Stimulated activated CD8-positive, alpha-beta memory T cell treated with anti-CD3 and anti-CD28 coated beads, Interleukin-7, amount 100 ng/mL, for 24 hours (primary cell): ENCODE data around the gene GAL3ST2.
A peak's percentile ranks its signal among the peaks of the same experiment; 100 is the strongest.
"Not testable (repeated sequence)": the region's sequence is repeated elsewhere in the genome, so short reads cannot be mapped to it uniquely, and the experiment has no call there.

Source experiments
- DNase-seq: peaks from one replicate; pipeline ENCODE4 v3.0.0-alpha.2; 2020; ENCODE audit warnings: low read depth

Gene GAL3ST2

DNA sequence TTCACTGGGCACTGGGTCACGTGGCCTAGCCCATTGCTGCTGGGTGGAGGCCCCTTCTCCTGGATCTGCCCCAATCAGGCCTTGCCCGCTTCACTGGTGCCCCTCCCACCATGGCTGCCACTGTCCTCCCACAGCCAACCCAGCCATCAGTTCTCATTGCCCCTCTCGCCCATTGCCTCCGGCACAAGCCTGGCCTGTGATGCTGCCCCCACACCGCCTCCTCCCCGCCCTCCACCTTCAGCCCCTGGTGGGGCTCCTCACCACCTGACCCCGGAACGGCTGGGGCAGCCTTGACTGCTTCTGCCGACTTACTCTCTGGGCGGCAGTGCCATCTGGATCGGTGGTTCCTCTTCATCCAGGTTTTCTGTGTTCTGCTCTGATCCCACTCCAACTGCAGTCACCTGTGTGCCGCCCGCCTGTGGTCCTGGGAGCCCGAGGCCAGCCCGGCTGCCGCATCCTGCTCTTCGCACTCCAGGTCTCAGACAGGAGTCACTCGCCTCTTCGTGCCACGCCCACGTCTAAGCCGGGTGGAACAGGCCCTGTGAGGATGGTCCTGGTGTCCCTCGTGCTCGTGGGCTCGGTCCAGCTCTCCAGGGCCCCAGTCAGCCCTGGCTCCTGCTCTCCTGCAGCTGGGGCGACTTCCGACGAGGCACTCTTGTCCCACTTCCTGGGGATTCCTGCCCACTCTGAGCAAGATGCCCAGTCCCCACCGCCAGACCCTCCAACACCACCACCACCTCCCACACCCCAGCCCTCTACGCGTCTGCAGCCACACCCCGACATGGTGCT lies 28.0 kb upstream of the GAL3ST2 start:
- no peak for DNase-seq

DNA sequence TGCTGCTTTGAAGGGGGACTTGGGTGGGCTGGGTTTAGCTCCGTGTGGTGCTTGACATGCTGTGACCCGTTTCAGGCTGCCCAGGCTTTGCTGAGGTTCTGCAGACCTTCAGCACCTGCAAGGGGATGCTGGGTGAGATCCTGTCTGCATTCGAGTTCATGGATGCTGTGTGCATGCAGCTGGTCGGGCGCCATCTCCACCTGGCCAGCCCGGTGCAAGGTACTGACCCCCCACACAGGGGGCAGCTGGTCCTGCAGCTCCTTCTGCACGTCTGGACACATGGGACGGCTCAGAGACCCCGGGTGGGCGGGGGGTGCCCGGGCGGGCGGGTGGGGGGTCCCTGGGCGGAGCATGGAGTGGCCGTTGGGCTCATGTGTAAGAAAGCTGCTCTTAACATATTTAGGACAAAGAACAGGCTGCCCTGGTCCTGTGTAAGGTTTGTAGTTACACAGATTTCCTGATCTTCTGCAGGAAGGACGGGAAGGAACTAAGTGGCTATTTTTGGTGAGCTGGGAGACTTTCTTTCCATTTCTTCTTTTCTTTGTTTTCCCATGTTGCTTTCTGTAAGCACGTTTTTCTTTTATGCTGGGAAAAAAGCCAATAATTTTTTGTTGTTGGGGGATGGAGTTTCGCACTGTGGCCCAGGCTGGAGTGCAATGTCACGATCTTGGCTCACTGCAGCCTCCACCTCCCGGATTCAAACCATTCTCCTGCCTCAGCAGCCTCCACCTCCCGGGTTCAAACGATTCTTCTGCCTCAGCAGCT lies 26.4 kb upstream of the GAL3ST2 start:
- DNase-seq, result no peak

DNA sequence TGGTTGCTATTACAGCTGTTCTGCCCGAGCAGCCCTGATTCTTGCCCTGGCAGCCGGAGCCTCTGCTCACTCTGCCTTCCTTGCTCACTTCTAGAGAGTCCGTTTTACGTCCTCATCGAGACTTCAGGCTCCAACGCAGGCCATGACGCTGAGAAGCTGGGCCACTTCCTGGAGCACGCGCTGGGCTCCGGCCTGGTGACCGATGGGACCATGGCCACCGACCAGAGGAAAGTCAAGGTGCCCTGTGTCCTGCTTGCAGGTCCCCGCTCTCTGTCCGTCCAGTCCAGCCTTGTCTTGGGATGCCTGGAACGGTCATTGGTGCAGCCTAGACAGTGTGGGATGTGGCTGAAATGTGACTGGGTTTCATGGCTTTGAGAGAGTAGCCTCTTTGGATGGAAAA lies 25.5 kb upstream of the GAL3ST2 start:
- DNase-seq, result no peak

DNA sequence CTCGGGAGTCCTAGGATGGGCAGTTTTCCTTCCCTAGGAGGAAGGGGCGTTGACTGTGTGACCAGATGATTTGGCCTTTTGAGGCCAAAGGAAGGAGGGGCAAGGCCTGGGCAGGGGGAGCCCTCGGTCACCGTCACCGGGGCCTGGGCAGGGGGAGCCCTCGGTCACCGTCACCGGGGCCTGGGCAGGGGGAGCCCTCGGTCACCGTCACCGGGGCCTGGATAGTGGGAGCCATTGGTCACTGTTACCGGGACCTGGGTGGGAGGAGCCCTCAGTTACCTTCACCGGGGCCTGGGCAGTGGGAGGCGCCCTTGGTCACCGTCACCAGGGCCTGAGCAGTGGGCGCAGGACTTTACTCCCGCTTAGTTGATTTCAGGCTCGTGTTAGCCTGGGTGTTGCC lies 24.8 kb upstream of the GAL3ST2 start:
- no peak for DNase-seq

DNA sequence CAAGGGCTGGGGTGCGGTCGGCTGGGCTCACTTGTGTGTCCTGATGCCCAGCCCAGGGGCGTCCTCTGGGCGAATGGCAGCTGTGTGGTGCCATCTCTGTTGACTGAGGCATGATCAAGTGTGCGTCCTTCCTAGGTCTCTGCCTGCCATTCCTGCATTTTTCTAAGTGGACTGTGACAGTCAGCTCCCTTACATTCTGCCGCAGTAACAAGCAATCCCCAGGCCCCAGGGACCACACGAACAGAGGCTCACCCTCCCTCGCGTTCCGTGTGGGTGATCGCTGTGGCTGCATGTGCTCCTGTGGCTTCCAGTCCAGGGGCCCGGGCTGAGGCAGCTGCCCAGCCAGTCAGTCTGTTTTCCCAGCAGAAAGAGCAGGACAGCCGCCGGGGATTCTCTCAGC lies 24.4 kb upstream of the GAL3ST2 start:
- no peak for DNase-seq

DNA sequence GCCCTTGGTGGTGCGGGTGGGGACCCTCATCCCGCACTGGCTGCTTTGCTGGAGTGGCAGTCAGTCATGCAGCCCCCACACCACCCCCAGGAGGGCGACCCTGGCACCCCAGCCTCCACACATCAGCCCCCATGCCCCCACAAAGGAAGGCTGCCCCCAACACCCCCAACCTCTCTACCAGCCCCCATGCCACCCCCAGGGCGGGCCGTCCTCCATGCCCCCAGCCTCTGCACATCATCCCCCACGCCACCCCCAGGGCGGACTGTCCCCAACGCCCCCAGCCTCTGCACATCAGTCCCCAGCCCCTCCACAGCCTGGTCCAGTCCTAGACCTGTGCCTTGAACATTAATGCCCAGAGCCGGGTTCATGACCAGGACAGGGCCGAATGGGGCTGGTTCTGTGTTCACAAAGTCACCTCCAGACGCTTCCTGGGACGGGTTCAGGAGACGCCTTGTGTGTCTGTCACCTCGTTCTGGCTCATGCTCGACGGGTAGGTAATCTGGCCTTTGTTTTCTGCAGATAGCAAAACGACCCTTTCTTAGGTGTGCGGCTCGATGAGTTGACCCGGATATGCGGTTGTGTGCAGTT lies 23.8 kb upstream of the GAL3ST2 start:
- no peak for DNase-seq

DNA sequence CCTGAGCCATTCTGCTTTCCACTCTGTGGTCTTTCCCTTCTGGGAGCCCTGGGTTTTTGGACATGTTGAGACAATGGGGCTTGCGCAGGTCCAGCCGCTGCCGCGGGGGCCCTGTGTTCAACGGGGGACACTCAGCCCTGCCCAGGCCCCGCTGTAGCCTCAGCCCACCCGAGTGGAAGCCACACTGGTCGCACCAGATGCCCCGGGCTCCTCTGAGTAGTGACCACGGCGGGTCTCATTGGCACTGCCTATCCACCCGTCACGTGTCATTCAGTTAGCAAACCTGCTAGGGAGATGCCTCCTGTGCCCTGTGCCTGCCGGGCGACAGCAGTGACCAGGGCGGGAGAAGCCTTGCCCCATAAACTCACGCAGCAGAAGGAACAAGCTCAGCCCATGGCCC lies 23.1 kb upstream of the GAL3ST2 start:
- no peak for DNase-seq

DNA sequence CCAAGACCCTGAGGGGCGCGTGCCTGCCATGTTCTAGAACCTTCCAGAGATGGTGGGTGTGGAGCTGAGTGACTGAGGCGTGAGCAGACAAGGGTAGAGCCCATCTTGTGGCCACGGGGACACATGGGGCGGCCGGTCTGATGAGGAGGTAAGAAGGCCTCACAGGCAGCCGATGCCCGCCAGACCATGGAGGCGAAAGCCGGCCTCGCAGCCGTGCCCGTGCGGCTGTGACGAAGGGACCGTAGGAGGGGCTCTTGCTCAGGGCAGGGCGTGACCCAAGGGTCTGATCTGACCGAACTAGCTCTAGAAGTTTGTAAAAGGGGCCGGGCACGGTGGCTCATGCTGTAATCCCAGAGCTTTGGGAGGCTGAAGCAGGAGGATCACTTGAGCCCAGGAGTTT lies 22.6 kb upstream of the GAL3ST2 start:
- DNase-seq, result no peak

DNA sequence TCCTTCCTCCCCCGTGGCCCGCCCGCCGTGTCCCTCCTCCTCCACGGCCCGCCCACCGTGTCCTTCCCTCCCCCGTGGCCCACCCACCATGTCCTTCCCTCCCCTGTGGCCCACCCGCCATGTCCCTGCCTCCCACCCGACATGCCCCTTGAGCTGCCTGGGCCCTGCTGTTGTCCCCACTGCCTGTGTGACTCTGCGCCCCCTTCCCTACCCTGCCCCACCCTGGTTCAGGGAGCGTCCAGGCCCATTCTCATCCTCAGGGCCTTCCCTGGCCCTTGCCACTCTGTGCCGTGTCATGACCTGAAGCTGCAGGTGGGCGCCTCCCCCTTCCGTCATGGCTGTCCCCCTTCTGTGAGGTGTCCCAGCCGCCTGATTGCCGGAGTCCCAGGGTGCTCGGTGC lies 21.5 kb upstream of the GAL3ST2 start:
- DNase-seq, result no peak

DNA sequence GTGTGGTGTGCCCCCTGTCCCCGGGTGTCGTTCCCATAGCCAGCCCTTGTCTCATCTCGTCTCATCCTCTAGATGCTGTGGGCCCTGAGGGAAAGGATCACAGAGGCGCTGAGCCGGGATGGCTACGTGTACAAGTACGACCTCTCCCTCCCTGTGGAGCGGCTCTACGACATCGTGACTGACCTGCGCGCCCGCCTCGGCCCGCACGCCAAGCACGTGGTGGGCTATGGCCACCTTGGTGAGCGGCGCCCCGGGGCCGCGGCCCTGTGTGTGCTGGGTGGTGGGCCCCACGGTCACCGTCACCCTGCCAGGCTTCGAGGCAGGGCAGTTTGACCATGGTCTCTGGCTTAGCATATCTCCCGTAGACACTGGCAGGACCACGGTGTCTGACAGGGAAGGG lies 20.8 kb upstream of the GAL3ST2 start:
- DNase-seq, result no peak

DNA sequence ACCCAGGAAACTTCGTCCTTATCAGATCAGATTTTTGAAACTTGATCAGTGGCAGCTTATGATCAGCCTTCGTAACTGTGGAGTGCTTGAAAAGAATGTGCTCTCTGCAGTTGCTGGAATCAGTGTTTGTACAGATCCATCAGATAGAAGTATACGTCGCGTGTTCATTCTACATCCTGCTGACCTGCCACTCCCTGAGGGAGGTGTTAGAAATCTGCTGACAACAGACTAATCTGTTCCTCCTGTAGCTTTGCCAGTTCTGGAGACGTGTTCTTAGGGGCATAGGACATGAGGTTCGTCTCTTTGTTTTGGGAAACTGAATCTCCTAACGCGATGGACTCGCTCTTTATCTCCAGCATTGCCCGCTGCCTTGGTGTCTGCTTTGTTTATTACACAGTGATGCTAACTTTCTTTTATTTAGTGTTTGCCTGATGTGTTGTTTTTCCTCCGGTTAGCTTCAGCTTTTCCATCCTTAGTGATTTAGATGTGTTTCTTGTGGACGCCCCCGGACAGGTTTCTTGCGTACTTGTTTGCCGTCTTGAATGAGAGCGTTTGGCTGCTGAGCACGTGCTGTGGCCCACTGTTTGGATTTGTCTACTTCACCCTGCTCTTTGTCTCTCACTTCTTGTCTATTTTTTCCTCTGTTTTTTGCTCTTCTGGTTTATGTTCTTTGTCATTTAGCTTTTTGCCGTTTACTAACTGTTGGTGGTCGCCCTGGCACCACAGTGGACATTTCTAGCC lies 17.4 kb upstream of the GAL3ST2 start:
- no peak for DNase-seq

DNA sequence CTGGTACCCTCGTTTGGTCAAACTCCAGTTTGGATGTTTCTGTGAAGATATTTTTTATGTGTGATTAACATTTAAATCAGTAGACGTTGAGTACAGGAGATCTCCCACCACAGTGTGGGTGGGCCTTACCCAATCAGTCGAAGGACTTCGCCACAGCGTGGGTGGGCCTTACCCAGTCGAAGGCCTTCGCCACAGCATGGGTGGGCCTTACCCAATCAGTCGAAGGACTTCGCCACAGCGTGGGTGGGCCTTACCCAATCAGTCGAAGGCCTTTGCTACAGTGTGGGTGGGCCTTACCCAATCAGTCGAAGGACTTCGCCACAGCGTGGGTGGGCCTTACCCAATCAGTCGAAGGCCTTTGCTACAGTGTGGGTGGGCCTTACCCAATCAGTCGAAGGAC lies 16.7 kb upstream of the GAL3ST2 start:
- not testable (repeated sequence) for DNase-seq

DNA sequence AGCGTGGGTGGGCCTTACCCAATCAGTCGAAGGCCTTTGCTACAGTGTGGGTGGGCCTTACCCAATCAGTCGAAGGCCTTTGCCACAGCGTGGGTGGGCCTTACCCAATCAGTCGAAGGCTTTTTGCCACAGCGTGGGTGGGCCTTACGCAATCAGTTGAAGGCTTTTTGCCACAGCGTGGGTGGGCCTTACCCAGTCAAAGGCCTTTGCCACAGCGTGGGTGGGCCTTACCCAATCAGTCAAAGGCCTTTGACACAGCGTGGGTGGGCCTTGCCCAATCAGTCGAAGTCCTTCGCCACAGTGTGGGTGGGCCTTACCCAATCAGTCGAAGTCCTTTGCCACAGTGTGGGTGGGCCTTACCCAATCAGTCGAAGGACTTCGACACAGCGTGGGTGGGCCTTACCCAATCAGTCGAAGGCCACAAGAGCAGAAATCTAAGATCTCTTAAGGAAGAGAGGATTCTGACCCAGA lies 16.3 kb upstream of the GAL3ST2 start:
- no peak for DNase-seq

DNA sequence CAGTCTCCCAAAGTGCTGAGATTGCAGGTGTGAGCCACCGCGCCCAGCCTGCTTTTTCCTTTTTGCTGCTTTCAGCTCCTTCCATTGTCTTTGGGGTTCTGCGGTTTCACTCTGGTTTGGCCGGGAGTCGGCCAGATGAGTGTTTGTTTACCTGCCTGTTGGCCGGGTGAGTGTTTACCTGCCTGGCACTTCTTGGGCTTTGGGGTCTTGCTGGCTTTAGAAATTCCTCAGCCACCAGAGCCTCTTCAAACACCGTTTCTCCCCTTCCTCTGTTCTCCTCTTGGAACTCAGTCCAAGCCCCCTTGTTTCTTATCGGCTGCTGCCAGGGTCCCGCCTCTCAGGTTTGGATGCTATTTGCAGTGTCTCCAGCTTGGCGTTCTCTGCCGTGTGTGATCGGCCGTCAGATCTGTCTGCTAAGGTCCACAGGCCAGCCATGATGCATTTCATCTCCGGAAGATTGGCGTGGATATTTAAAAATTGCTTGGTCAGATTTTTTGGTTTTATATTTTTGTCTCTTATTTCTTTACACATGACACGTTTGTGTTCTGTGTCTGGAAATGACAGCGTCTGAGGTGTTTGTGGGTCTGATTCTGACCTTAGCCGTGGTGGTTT lies 14.2 kb upstream of the GAL3ST2 start:
- DNase-seq, result no peak

DNA sequence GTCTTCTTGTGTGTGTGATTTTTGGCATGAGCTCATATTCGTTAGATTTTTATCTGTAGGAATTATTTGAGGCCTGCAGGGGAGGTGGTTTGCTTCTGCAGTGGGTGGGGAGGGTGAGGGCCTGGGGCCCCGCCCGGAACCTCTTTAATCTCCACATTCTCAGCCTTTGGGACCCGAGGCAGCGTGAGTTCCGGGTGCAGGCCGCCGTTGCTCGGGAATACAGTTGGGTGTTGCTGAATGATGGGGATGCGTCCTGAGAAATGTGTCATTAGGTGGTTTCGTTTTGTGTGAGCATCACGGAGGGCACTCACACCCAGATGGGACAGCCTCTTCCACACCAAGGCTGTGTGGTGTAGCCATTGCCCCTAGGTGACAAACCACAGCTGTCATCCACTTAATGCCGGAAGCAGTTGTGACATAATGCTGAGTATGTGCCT lies 13.7 kb upstream of the GAL3ST2 start:
- peak; percentile 30 for DNase-seq

DNA sequence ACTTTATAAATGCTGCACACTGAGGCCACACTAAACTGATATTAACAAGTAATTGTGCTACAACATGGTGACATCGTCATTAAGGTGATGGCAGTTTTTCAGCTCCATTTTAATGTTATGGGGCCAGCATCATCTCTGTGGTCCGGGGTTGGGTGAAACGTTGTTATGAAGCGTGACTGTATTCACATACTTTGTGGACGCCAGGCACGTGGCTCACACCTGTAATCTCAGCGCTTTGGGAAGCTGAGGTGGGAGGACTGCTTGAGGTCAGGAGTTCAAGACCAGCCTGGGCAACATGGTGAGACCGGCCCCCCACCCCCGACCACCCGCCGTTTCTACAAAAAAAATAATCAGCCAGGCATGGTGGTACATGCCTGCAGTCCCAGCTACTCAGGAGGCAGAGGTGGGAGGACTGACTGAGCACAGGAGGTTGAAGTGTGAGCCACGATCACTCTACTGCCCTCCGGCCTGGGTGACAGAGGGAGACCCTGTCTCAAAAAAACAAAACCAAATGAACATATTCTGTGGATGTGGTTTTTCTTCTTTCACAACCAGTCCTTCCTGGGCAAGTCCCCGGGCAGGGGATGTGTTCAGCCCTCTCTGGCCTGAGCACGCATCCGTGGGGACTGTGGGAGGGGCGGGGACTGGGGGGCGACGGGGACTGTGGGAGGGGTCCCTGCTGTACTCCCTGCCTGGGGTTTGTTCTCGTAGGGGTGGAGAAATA lies 12.9 kb upstream of the GAL3ST2 start:
- no peak for DNase-seq

DNA sequence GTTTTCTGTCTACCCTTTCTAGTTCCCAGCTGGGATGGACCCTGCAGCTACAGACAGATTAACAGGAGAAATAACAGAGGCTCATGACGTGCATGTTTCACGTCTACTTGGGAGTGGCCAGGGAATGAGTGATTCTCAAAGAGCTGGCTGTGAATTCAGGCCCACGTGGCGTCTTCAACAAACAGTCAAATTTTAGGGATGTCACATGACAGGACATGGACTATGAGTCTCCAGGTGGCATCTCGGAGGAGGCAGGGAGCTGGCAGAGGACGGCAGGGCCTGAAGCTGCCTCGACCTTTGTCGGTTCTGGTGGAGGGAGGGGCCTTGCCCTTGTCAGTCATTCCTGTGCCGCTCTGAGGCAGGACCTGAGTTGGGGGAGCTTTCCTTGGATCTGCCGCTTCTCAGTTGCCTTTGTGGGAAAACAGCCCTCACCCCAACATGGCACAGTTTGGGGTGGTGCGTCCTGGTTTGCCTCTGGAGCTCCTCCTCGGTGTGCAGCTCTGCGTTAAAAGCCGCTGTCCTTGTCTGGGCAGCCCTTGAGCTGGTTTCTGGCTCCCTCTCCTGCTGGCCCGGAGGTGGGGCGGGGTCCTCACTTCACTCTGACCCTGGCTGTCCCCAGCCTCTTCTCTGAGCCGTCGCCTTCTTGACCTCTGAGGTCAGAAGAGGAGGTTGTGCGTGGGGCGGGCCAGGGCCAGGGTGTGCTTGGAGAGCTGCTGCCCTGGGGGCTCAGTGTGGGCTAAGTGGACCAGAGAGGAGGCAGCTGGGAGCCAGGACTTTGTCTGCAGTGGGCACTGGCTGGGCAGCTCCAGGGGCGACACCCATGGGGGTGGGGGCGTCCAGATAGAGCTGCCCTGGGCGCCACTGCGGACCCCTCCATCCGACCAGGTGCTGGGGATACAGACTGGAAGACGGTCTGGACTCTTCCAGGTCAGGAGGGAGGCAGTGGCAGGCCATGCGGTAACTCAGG lies 12.1 kb upstream of the GAL3ST2 start:
- no peak for DNase-seq

DNA sequence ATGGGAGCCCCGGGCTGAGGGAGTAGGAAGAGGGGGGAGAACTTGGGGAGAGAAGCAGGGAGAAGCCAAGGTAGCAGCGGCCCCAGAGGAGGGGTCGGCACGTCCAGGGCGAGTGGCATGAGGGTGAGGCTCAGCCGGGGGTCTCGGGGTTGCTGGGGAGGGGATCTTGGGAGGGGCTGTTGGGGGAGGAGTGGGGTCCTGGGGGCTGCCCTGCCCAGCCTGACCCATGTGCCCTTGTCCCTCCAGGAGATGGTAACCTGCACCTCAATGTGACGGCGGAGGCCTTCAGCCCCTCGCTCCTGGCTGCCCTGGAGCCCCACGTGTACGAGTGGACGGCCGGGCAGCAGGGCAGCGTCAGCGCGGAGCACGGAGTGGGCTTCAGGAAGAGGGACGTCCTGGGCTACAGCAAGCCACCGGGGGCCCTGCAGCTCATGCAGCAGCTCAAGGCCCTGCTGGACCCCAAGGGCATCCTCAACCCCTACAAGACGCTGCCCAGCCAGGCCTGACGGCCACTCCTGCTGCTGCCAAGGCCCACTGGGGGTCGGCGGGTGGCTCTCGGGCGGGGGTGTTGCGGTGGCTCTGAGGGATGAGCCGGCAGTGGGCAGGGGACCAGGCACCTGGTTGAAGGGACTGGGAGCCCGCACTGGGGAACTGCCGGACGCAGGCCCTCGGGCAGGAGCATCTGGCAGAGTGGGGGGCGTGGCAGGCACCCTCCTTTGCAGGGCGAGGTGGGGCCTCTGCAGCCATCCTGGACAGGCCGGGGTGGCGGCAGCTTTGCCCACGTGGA lies 9.0 kb upstream of the GAL3ST2 start:
- no peak for DNase-seq

DNA sequence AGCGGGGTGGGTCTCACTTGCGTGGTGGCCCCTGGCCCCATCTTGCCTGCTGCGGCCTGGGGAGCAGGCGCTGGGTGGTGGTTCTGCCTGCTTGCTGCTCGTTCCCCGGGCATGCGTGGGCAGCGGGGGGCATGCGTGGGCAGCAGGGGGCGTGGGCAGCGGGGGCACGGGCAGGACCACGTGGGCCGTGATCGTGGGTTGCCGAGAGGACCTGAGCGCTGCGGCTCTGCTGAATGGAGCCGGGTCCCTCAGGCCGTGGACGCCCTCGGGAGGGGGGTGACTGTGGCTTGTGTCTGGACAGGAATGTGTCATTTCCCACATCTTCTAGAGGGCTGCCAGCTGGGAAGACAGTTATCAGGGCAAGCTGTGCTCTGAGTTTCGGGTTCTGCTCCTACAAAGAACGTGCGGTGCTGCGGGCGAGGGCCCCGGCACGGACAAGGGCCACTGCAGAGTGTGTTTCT lies 8.3 kb upstream of the GAL3ST2 start:
- no peak for DNase-seq
